Right hindlimb (tissue), 1 donor: ENCODE results near the gene MRPS35.
"Not testable (repeated sequence)": the region's sequence is repeated elsewhere in the genome, so short reads cannot be mapped to it uniquely, and the experiment has no call there.

Experiments
- DNase-seq: peaks from one replicate; pipeline ENCODE4 v3.0.0-alpha.2; 2018

MRPS35 gene

DNA sequence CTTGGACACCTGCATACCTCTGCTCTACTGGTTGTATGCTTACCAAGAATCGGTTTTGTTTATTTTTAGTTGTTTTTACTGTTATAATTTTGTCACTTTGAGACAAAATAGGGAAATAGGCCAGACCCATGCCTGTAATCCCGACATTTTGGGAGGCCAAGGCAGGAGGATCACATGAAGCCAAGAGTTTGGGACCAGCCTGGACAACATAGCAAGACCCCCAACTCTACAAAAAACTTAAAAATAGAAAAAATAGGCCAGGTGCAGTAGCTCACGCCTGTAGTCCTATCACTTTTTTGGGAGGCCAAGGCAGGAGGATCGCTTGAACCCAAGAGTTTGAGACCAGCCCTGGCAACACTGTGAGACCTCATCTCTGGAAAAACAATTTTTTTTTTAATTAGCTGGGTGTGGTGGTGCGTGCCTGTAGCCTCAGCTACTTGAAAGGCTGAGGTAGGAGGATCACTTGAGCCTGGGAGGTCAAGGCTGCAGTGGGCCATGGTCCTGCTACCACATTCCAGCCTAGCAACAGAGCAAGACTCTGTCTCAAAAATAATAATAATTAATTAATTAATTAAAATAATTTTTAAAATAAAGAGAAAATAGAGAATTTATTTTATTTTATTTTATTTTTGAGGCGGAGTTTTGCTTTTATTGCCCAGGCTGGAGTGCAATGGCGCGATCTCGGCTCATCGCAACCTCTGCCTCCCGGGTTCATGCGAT is 1.3 kb upstream of the MRPS35 start:
- no peak for DNase-seq

DNA sequence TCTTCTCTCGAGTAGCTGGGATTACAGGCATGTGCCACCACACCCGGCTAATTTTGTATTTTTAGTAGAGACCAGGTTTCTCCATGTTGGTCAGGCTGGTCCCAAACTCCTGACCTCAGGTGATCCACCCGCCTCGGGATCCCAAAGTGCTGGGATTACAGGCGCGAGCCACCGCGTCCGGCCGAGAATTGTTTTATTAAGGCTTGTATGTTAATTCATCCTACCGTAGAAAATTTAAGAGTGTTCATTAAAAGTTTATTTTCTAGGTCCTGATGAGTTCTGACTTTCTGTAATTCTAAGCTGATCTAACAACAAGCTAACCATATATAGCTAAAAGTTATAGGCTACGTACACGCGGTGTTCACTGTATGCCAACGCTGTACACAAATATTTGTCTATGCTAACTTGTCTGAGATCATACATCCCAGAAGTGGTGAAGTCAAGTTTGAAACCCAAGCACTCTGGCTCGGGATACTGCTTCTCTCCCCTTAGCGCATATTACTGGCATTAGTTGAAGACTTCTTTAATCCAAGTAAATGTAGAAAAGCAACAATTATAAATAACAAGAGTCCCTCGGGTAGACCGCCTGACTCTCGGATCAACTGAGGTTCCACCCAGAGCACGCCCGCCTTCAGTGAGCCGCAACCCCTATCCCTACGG is 570 bp upstream of the MRPS35 start:
- DNase-seq = no peak

DNA sequence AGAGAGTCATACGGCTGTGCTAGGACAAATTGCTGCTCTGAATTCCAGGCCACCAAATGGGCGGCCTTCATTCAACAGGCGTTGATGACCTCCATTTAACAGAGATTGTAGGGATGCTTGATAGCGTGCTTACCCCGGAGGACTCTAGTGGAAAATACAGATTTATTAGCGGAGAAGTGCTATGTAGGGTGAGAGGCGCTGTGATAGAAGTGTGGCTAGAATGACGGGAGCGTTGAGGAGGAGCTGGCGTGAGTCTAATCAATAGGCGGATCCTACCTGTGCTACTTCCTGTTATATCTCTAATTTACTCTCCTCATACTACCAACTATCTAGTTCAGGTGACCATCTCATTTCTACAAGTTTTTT is 668 bp downstream of the MRPS35 start:
- DNase-seq = no peak

DNA sequence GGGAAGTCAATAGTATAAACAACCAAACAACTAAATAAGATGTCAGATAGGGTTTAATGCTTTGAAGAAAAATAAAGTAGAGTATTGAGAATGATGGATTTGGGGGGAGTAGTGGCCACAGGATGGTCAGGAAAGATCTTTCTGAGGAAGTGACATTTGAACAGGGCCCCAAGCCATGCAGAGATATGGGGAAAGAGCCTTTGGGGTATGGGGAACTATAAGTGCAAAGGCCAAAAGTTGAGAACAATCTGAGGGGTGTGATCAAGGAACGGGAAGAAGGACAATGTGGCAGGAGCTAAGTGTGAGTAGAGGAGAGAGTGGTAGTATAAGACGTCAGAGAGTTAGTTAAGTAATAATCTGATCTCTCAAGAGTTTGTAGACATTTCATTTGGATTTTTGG is 1.3 kb downstream of the MRPS35 start:
- DNase-seq = no peak

DNA sequence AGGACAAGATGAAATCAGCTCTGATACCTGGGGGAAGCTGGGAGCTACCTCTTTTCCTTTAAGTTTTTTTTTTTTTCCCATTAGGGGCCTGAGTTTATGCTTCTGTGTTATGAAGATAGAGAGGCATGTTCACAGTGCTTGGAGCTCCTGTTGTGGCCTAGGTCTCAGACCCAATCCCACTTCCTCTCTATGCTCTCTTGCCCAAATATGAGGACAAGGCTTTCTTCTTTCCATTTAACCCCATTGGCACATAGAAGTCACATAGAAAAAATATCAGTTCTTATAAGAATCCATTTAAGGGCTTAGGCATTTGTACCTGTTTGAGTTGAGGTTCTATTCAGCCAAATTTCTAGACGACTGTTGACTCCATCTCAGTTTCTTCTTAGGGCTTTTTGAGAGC is 12.6 kb downstream of the MRPS35 start:
- DNase-seq = no peak

DNA sequence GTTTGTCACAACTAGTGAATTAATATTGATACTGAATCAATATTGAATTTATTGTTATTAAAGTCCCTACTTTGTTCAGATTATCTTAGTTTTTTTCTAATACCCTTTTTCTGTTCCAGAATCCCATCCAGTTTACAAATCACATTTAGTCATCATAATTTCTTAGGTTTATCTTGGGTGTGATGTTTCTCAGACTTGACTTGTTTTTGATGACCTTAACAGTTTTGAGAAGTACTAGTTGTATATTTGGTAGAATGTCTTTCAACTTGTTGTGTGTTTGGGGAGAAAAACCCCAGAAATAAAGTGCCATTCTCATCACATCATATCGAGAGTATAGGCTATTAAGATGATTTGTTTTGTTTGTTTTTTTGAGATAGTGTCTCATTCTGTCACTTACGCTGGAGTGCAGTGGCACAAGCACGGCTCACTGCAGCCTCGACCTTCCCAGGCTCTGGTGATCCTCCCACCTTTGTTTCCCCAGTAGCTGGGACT is 19.5 kb downstream of the MRPS35 start:
- no peak for DNase-seq

DNA sequence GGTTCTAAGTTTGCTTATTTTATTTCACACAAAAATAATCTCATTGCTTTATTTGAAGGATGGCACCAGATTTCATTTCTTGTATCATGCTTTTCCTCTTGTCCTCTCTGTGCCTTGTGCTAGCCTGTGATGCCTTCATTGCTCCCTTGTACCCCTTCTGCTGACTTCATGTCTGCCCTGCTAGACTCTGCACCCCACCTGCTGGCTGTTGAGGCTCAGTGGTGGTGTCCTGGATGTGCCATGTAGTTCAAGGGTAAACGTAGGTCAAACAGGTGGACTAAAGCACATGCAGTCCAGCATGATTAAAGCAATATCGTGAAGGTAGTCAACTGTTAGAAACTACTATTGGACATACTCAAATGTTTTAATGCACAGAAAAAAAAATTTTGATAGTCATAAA is 21.6 kb downstream of the MRPS35 start:
- no peak for DNase-seq

DNA sequence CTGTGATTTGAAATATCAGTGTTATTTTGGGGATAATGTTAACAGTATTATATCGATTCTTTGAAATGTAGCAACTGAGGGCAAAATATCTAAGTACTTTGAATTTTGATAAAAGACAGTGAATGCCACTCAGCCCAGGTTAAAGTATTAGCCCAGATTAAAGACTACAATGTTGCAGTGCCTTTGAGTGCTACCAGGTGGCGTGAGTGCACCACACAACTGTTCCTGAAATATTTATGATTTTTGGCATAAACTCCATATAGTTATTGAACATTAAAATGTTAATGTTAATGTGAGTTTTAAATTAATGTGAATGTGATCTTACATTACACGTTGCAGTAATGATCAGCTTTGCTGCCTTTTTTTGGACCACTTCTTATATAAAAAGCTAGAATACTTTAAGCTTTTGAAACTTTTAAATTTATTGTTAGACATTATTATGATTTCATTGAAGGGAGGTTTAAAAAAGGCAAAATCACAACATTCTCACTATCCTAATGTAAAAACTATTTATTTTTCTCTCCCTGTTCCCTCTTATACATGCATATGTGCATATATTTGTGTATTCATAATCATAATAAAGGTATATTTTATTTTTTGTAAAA is 22.5 kb downstream of the MRPS35 start:
- DNase-seq = no peak

DNA sequence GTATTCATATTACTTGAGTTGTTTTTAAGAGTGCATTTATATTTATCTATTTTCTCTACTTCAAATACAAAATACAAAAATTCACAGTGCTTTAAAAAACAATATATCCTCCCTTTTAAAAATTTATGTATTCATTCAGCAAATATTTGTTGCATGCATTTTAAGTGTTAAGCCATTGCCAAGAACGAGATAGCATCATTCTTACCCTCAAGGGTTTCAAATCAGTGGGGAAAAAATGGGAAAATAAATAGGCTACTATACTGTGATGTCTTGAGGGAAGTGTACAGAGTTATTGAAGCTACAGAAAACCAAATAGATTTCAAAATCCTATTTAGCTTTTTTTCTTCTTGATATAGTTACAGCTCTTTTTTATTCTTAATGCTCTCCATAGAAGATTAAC is 23.2 kb downstream of the MRPS35 start:
- no peak for DNase-seq

DNA sequence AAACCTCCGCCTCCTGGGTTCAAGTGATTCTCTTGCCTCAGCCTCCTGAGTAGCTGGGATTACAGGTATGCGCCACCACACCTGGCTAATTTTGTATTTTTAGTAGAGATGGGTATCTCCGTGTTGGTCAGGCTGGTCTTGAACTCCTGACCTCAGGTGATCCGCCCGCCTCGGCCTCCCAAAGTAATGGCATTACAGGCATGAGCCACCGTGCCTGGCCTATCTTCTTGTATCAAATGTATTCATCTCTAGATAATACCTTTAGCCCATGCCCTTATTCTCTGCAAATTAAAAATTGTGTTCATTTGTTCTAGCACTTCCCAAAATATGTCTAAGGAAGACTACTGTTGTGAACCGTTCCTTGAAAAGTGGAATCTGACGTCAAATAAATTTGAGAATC is 23.7 kb downstream of the MRPS35 start:
- DNase-seq = not testable (repeated sequence)

DNA sequence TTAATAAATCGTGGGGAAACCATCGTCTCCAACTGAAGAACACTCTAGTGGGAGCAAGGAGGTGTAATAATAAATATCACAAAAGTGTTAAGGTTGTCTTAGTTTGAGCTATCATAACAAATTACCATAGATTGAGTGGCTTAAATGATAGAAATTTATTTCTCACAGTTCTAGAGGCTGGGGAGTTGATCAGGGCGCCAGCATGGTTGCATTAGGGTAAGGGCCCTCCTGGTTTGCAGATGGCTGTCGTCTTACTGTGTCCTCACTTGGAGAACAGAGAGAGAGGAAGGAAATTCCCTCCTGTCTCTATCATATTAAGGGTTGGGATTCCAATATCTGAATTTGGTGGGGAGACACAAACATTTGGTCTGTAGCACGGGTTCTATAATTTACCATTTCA is 33.0 kb downstream of the MRPS35 start:
- DNase-seq = no peak

DNA sequence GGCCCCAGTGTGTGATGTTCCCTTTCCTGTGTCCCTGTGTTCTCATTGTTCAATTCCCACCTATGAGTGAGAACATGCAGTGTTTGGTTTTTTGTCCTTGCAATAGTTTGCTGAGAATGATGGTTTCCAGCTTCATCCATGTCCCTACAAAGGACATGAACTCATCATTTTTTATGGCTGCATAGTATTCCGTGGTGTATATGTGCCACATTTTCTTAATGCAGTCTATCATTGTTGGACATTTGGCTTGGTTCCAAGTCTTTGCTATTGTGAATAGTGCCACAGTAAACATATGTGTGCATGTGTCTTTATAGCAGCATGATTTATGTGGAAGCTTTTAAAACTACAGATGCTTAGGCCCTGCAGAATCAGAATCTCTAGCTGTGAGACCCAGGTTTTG is 35.1 kb downstream of the MRPS35 start:
- not testable (repeated sequence) for DNase-seq

DNA sequence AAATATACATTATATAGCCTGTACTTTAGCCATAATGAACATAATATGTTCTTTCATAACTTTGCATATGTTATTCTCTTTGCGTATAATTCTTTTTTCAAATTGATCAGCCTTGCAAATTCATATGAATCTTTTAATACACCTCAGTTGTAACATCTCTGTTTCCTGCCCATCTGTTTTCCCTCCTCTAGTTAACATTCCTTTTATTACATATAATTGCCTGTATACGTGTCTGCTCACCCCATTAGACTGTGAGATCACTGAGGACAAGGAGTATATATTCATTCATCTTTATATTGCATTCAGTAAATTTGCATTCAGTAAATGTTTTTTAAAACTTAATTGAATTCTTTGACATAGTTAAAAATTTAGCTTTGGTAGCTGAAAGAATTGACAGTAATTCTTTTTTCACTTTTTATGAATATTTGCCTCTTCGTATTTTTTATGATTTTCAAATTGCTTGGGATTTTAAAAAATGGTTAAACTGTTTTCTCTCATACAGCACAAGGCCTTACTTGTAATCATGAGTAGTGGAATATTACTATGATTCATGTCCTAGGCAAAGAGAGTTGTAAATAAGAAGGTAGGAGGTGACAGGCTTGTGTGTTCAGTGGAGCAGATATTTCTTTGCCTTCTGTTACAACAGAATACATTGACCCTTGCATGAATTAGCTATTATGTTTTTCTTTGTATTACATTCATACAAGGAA is 36.6 kb downstream of the MRPS35 start:
- no peak for DNase-seq

DNA sequence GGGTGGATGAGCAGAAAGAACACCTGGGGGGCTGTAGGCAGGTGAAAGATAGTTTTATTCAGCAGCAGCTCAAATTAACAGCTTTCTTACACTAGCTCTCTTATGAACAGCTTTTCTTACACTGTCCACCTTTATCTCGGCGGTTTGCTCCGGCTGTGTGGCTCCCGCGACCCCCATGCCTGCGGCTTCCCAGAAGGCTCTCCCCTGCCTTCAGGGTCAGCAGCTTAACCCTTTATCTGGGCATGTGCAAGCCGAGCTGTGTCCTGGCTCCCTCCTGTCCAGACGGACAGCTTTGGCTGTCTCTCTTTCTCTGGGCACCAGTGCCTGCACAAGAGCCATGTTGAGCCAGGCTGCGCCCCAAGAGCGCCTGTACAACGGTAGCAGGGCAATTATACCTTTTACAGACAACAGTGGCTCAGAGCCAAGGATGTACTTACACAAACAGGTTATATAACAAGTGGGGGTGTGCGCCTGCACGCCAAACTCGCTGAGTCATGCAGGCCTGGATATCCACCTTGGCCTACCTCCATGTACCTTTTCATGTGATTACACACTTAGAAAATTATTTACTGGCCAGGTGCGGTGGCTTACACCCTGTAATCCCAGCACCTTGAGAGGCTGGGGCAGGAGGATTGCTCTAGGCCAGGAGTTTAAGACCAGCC is 40.9 kb downstream of the MRPS35 start:
- no peak for DNase-seq

DNA sequence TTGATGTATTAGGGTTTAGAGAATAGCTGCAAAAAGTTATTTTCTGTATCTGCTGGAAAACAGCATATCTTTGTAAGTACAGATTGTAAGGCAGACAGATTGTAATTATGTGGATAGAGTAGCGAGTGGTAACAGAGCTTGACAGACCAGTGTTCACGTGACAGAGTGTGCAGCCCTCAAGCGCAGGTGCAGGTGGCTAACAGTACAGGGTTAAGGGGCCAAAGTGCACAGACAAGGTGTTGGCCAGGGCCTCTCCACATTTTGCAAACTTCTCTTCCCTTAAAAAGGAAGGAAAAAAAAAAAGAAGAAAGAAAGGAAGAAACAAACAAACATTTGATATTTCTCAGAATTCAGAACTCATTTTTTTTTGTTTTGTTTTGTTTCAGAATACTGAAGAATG is 44.2 kb downstream of the MRPS35 start:
- no peak for DNase-seq

DNA sequence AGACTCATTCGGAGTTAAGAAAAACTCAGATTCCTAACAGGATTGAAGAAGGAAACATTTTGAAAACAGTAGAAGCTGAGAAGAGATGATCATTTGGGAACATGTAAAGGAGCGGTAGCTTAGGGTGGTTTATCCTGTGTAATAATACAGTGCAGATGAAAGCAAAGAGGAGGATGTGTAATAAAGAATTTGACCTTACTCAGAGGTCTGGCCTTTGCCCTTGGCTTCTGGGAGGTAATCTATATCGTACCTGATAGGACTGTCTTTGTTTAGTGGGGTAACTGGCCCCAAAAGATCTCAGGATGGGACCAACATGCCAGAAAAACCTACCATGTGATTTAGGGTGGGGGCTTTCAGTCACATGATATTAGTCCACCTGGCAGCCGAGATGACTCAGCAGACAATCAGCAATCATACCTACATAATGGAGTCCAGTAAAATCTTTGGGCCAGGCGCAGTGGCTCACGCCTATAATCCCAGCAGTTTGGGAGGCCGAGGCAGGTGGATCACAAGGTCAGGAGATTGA is 46.1 kb downstream of the MRPS35 start:
- DNase-seq = no peak

DNA sequence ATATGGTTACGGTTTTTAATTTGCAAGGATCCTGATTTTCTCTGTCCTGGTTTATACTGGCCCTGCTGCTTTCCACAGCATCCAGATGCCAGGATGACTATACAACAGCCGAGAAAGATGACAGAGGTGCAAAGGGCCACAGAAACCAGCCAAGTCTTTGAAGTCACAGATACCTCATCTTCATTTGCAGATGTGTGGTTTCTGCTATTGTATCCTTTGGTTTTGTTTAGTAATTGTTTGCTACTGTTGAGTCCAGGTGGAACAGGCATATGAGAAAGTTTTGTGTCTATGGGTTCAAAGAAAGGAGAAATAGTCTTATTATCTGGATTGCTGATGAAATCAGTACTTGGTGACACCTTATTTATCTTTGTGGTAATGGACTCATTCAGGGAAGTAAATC is 52.1 kb downstream of the MRPS35 start:
- no peak for DNase-seq

DNA sequence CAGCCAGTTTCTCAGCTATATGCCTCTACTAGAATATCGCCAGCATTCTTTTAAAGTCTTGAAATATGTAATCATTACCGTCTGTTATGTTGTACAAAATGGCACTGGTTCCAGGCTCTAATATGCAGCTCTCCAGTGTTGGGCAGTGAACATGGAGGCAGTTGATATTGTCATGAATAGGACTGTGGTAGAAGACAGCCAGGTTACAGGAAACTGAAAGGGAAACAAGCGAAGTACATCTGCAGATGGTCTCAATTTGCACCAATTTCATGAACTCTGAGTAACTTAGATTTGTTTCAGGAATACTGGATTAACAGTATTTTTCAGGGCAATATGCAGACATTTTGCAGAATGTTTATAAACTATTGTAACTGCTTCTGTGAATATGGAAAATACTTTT is 56.0 kb downstream of the MRPS35 start:
- no peak for DNase-seq

DNA sequence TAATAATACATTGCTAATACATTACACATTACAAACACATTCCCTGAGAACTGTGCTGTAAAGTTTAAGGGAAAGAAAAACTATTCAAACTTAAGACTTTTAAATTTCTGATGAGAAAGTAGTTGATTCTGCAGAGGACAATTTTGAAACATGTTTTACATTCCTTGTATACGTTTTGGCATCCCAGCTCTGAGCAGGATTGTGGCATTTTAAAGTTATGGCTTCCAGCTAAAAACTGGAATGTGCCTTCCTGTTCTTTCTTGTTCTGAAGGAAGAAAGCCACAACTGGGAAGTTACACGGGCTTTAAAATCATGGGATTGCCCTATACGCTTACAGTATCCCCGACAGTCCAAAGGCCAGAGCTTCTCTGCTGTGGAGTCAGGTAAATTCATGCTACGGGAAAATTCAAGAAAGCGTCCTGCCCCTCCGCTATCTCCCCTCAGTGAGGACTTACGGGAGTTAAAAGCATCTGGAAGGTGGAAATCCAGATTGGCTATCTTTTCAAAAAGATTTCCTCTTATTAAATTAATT is 58.6 kb downstream of the MRPS35 start:
- DNase-seq = no peak

DNA sequence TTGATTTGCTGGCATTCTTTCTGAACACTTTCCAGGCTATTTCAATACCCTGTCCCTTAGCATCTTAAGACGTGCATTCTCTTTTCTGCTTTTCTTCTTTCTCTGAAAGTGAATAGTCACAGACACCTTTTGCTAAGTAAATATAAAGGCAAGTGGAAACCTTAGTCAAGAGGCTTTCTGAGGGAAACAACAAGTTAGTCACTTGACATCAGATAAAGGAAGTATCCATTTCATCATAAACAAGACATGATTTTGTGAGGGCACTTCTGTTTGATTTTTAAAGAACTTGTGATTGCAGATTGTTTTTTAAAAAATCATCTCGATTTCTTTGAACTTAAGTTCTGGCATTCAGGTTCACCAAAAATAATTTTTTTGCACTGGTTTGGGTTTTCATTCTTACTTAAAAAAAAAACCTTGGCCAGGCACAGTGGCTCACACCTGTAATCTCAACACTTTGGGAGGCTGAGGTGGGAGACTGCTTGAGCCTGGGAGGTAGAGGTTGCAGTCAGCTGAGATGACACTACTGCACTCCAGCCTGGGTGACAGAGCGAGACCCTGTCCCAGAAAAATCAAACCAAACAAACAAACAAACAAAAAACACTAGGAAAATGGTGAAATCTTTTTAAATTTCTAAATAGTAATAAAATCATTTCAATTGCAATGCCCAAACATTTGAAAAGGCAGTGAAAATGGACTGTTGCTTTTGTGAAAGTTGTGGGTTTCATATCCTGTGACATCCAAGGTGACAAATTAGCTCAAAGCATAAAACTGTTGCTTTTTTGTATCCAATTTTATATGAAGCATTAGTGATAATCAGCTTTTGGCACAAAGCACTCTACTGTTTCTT is 61.1 kb downstream of the MRPS35 start:
- no peak for DNase-seq

DNA sequence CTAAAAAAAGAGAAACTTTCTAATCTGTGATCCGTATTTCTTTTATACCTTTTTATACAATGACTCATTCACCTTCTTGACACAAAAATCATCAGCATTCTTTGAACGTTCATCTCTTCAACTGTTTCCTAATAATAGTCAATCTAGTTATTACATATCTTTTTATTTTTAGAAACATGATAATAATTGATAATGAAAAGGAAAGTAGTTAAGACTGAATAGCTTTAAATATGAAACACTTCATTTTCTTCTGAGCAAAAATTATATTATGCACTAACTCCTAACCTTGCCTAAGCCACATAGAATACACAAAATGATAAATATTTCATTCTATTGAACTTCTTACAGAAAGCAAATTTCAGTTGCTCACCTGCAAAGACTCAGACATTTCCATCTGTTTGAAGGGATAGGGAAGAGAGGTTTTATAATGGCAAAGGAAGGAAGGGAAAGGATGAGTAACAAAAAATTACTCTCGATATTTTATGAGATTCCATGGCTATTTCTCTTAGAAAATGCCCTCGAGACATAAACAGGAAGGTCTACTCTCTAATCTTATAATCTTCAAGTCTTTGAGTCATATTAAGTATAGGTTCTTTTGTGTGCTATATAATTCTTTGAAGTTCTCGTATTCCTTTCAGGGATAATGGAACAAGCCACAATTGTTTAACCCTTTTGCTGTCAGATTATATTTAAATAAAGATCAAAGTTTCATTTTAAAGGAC is 61.9 kb downstream of the MRPS35 start:
- DNase-seq = no peak
